ENCODE results near the gene PDE3A.
"Not testable (repeated sequence)": the region's sequence is repeated elsewhere in the genome, so short reads cannot be mapped to it uniquely, and the experiment has no call there.

The PDE3A gene

GRCh38 chr12:20551742-20552442, 183.6 kb downstream of the PDE3A start:
- not testable (repeated sequence) for DNase-seq (ENCODE audit: low read depth)

- not testable (repeated sequence) for DNase-seq (ENCODE audit: low read depth)
Observed at GRCh38 chr12:20552586-20552985, 184.2 kb downstream of the PDE3A start.

GRCh38 chr12:20555015-20555414, 186.7 kb downstream of the PDE3A start:
- DNase-seq (ENCODE audit: low read depth), result no peak

DNA sequence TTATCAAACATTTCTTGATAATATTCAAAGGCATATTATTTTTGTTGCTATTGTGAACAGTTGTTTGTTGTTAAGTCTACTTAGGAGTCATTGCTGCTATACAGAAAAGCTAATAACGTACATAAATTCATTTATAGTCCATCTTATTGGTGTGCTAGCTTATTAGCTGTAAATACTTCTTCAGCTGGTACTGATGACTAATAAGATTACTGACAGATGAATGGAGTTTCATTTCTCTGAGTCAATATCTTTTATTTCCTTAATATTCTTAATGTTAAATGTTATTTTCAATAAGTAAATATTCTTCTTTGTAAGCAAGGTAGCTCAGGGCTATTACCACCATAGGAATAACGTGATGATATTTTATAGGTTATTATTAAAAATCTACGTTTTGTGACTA, 187.4 kb downstream of the PDE3A start:
- no peak for DNase-seq (ENCODE audit: low read depth)

DNA sequence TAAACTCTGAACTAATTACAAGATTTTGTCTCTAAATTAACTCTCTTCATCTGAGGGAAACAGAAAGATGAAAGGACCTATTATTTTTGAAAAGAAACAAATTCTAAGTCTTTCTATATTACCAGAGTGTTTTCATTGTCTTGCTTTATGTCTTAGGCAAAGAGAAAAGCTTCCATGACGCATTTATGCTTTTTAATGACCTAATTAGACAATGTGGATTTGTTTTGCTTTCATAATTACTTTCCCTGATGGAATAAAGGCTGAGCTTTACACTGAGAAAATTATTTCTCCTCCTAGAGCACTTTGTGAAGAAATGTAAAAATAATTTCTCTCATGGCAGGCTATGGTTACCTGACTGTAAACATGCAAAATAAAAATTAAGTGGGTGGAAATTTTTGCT, 188.8 kb downstream of the PDE3A start:
- DNase-seq (ENCODE audit: low read depth), result no peak

GRCh38 chr12:20560935-20561334, 192.6 kb downstream of the PDE3A start:
- DNase-seq (ENCODE audit: low read depth), result no peak

GRCh38 chr12:20561871-20562270, 193.5 kb downstream of the PDE3A start:
- peak; percentile 12 for DNase-seq (ENCODE audit: low read depth)

- DNase-seq (ENCODE audit: low read depth), result peak; percentile 3
Observed at GRCh38 chr12:20567413-20567812, 199.1 kb downstream of the PDE3A start.

GRCh38 chr12:20572451-20572850, 204.1 kb downstream of the PDE3A start:
- no peak for DNase-seq (ENCODE audit: low read depth)

DNA sequence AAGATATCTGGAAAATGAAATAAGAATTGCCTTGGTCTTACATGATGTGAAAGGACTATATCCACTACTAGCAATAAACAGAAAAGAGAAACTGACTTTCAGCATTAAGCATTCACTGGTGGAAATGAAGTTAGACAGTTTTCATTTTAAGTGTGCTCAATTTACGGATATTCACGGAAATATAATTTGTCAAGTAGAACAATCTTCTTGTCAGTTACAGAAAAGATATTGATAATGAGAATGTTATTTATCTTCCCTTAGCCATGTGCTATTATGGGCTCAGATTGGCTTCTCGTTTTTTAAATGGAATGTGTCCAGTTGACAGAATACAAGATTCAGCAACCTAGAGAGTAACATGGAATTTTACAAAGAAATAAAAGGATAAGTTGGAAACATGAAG, 208.2 kb downstream of the PDE3A start:
- no peak for DNase-seq (ENCODE audit: low read depth)

- no peak for DNase-seq (ENCODE audit: low read depth)
Observed at GRCh38 chr12:20577054-20577453, 208.7 kb downstream of the PDE3A start.

- DNase-seq (ENCODE audit: low read depth), result no peak
Observed at GRCh38 chr12:20578142-20578541, 209.8 kb downstream of the PDE3A start.

DNA sequence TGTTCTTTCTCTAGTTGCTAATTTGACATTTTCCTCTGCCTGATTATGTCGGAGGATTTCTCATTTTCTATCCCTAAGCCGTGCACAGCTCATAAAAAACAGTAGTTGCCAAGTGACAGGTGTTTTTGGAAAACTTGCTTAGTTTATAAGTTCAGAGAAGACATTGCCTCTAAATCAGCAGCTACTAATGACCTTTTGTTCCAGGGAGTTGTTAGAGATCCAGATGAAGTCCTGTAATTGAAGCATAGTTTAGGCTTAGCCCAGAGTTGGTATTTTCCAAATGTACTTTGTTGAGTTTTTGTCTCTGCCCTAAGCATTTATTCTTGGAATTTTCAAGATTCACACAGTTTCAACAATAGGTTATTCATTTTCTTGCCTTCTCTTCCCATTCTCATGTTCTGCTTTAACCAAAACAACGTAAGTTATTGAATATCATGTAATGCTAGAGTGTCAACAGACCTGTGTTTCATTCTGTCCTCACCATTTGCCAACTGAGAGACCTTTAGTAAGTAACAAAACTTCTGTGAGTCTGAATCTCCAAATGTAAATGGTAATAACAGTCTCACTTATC, 216.8 kb downstream of the PDE3A start:
- DNase-seq (ENCODE audit: low read depth), result no peak

DNA sequence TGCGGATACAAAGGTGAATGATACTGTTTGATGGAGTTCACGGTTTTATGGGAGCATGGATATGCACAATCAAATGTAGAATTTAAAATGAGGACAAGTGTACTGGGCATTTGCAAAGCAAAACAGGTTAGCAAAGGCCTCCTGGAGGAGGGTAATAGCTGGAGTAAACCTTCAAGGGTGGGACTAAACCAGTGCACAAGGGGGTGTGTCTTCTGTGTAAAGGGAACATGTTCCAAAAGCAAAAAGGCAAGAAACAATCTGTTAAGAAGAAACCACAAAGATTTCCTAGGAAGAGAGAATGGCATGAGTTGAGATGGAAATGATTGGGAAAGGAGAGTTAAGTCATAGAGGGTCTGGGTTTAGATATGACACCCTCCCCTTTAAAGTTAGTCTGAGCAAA, 217.6 kb downstream of the PDE3A start:
- no peak for DNase-seq (ENCODE audit: low read depth)

DNA sequence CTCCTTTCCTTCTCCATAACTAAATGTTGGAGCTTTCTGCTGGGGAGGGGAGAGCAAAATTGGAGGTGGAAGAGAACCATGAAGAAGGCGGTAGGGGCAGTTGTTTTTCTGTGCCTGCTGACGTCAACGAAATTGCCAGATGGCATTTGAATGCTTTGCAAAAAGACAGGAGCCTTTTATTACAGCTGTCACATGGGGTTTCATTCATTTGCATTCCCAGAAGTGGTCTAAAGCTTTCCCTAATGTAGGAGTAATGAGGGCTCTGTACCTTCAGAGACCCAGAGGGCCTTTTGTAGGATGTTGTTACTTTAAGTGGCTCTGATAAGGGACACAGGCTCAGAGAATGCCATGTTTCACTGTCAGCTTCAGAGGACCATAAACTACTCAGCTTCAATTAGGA, 219.7 kb downstream of the PDE3A start:
- no peak for DNase-seq (ENCODE audit: low read depth)

- DNase-seq (ENCODE audit: low read depth), result no peak
Observed at GRCh38 chr12:20590570-20590969, 222.2 kb downstream of the PDE3A start.

DNA sequence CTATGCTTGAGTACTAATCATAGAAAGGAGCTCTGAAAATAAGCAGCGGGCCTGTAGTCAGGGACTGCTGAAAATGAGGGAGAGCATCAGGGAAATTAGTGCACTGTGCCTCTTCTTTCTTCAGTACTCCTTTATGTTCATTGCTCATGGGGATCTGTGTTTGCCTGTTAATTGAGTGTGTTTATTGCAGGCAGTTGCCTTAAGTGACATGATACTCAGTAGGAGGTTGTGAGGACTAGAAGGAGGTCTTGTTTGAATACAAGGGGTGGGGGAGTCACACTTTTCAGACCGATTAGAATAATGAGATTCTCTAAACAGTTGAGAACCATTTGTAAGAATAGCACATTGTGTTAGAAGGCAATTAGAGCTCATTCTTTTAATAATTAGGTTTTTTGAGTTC, 224.2 kb downstream of the PDE3A start:
- DNase-seq (ENCODE audit: low read depth), result no peak

- DNase-seq (ENCODE audit: low read depth), result no peak
Observed at GRCh38 chr12:20593611-20594010, 225.3 kb downstream of the PDE3A start.

DNA sequence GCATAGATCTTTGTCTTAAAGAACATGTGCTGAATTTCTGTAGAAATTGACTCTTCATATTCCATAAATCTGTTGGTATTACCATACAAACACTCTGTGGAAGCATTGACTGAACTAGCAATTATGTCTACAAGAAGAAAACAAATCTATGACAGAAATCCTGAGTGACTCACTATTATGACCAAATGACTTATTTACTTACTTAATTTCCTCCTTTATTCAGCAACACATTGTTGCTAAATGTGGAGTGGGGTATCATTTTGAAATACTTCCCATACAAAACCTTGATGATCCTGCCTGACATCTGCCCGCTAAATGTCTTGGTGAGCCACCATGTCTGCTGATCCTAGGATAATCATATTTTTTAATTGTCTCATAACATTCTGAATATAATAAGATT, 227.7 kb downstream of the PDE3A start:
- DNase-seq (ENCODE audit: low read depth), result no peak

GRCh38 chr12:20599757-20600156, 231.4 kb downstream of the PDE3A start:
- DNase-seq (ENCODE audit: low read depth), result peak; percentile 7

- peak; percentile 44 for DNase-seq (ENCODE audit: low read depth)
Observed at GRCh38 chr12:20601668-20602280, 233.4 kb downstream of the PDE3A start.

- peak; percentile 72 for DNase-seq (ENCODE audit: low read depth)
Observed at GRCh38 chr12:20602641-20603391, 234.5 kb downstream of the PDE3A start.
